ENCODE measurements around the gene COBL.
A peak's percentile ranks its signal among the peaks of the same experiment; 100 is the strongest.

Gene COBL

DNA sequence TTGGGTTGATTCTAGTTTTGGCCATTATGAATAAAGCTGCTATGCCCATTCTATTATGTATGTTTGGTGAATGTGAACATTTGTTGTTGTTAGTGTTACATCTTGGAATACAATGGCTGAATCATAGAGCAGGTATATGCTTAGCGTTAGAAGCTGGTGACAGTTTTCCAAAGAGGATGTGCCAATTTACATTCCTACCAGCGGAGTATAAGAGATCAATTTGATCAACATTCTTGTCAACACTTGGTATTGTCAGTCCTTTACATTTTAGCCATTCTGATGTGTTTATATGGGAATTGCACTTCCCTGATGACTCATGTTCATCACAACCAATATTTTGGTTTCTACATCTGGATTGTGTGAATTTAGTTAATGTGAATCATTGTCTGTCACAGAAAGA, 37.8 kb upstream of the COBL start:
- TF ChIP-seq ELF4 (IDR thresholded peaks at IDR 0.05): no peak
- no peak for TF ChIP-seq SP1 (IDR thresholded peaks at IDR 0.05)
- TF ChIP-seq ZNF384 (IDR thresholded peaks at IDR 0.05): no peak
- TF ChIP-seq HDGF (IDR thresholded peaks at IDR 0.05; ENCODE audit: borderline replicate concordance): no peak
- no peak for TF ChIP-seq CTBP1 (IDR thresholded peaks at IDR 0.05; ENCODE audit: borderline replicate concordance)
- TF ChIP-seq TARDBP (IDR thresholded peaks at IDR 0.05): no peak
- TF ChIP-seq ARNT (IDR thresholded peaks at IDR 0.05): no peak
- no peak for TF ChIP-seq FOXM1 (IDR thresholded peaks at IDR 0.05; ENCODE audit: borderline replicate concordance)
- no peak for TF ChIP-seq FOXA1 (IDR thresholded peaks at IDR 0.05)
- TF ChIP-seq PKNOX1 (IDR thresholded peaks at IDR 0.05): no peak
- no peak for TF ChIP-seq NFRKB (IDR thresholded peaks at IDR 0.05)
- no peak for TF ChIP-seq L3MBTL2 (conservative IDR thresholded peaks at IDR 0.05)
- POLR2A ChIA-PET: no interaction called here
- CTCF ChIA-PET: interaction anchor here (0.6 to 1.5 kb wide), 3 partner anchors 10 to 192 kb away, joined by 3 to 4 read pairs (median 3); no protein-coding TSS in a partner anchor
- no peak for DNase-seq (ENCODE audit: extremely low spot score)

- POLR2A ChIA-PET: no interaction called here
- no peak for TF ChIP-seq CTBP1 (IDR thresholded peaks at IDR 0.05; ENCODE audit: borderline replicate concordance)
- CTCF ChIA-PET: no interaction called here
- peak; percentile 22 for DNase-seq (ENCODE audit: extremely low spot score)
These were observed 35.8 kb upstream of the COBL start for GRCh38 chr7:51352174-51353100.

DNA sequence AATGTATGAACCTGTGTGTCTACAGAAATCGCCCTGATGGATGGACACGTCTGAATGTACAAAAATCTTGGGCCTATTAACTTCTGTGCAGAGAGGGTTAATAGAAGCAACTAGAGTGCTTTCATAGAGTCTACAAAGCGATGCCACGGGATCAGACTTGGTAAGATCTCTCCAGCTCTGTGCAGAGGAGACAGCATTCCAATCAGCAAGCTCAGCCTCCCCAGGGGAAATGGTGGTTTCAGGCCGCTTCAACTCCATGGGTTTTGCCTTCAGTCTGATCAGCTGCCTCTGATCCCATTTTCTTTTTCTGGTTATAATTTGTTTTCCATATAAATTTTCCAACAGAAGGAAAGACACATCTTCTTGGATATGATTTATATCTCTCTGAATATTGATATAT, 35.1 kb upstream of the COBL start:
- no peak for TF ChIP-seq SUZ12 (IDR thresholded peaks at IDR 0.05)
- TF ChIP-seq FOXK2 (IDR thresholded peaks at IDR 0.05): no peak
- no peak for TF ChIP-seq CTBP1 (IDR thresholded peaks at IDR 0.05; ENCODE audit: borderline replicate concordance)
- no peak for TF ChIP-seq LEF1 (IDR thresholded peaks at IDR 0.05; ENCODE audit: borderline replicate concordance)
- TF ChIP-seq ELF4 (IDR thresholded peaks at IDR 0.05): no peak
- TF ChIP-seq L3MBTL2 (conservative IDR thresholded peaks at IDR 0.05): no peak
- no peak for TF ChIP-seq FOXM1 (IDR thresholded peaks at IDR 0.05; ENCODE audit: borderline replicate concordance)
- no peak for TF ChIP-seq NFRKB (IDR thresholded peaks at IDR 0.05)
- no peak for TF ChIP-seq ARNT (IDR thresholded peaks at IDR 0.05)
- TF ChIP-seq FOXA1 (IDR thresholded peaks at IDR 0.05): no peak
- no peak for TF ChIP-seq ZNF384 (IDR thresholded peaks at IDR 0.05)
- no peak for TF ChIP-seq BHLHE40 (IDR thresholded peaks at IDR 0.05; ENCODE audit: borderline replicate concordance)
- TF ChIP-seq SP1 (IDR thresholded peaks at IDR 0.05): no peak
- TF ChIP-seq TARDBP (IDR thresholded peaks at IDR 0.05): no peak
- no peak for TF ChIP-seq HDGF (IDR thresholded peaks at IDR 0.05; ENCODE audit: borderline replicate concordance)
- no peak for TF ChIP-seq PKNOX1 (IDR thresholded peaks at IDR 0.05)
- CTCF ChIA-PET: no interaction called here
- POLR2A ChIA-PET: no interaction called here
- DNase-seq (ENCODE audit: extremely low spot score): no peak

- CTCF ChIA-PET: interaction anchor here (0.9 to 1.1 kb wide), 2 partner anchors 16 to 19 kb away, joined by 4 to 5 read pairs; no protein-coding TSS in a partner anchor
- no peak for TF ChIP-seq HDGF (IDR thresholded peaks at IDR 0.05; ENCODE audit: borderline replicate concordance)
- TF ChIP-seq NFRKB (IDR thresholded peaks at IDR 0.05): no peak
- no peak for TF ChIP-seq ZNF384 (IDR thresholded peaks at IDR 0.05)
- TF ChIP-seq FOXA1 (IDR thresholded peaks at IDR 0.05): no peak
- POLR2A ChIA-PET: no interaction called here
- no peak for DNase-seq (ENCODE audit: extremely low spot score)
These were observed 33.9 kb upstream of the COBL start for GRCh38 chr7:51350546-51350896.

DNA sequence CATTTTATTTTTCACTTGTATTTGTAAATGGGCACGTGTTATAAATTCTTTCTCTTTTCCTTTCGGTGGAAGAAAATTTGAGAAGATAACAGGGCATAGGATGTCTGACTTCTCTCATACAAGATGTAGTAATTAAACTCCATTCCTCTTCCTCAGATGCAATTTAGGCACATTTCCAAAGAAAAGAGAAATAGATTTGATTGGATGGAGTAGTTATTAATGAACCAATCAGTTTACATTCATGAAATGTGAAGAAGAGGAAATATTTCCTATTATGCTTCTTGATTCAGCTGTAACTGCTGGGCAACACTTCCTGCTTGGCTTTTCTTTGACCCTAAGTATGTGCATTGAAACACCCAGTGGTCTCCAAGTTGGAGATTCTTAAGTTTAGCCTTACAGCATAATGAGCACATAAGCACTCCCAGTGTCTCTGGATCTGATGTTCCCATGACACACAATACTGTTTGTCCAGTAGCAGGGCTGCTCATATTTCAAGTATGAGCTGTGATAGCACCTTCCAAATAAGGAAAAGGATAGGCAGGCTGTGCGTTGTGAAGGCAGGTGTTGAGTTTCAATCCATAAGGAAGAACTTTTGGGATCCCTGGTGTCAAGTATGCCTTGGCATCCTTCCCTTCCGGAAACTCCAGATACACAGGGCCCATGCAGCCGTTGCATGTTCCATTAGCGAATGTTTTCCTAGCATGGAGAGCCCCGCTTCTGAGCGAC, 33.4 kb upstream of the COBL start:
- no peak for TF ChIP-seq CTBP1 (IDR thresholded peaks at IDR 0.05; ENCODE audit: borderline replicate concordance)
- ChIA-PET POLR2A (no interaction called here), CTCF (interaction anchor here (0.9 to 1.1 kb wide), 2 partner anchors 17 to 20 kb away, joined by 4 to 5 read pairs; no protein-coding TSS in a partner anchor)
- peak; percentile 39 for DNase-seq (ENCODE audit: extremely low spot score)

DNA sequence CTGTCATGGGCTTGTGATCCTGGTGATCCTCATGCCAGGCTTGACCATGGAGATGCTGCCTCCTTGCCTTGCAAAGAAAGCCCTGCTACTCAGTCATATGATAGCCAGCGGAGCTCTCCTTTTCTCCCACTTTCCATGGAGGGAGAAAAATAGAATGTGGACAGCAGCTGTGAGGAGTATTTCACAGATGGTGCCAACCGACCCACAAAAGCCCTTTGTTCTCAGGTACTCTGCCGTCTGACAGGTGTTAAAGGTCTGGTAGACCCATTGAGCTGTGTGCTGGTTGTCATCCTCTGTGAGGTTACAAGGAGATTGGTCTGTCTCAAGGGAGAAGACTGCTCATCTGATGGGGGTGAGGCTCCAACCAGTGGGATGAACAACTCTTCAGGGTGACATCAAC, 29.5 kb upstream of the COBL start:
- CTCF ChIA-PET: interaction anchor here (0.5 kb wide), 1 partner anchor 26 kb away, joined by 4 read pairs; no protein-coding TSS in a partner anchor
- TF ChIP-seq ELF4 (IDR thresholded peaks at IDR 0.05) (no peak), FOXA1 (IDR thresholded peaks at IDR 0.05) (no peak), NFRKB (IDR thresholded peaks at IDR 0.05) (no peak), FOXK2 (IDR thresholded peaks at IDR 0.05) (no peak), FOXM1 (IDR thresholded peaks at IDR 0.05; ENCODE audit: borderline replicate concordance) (no peak), CTBP1 (IDR thresholded peaks at IDR 0.05; ENCODE audit: borderline replicate concordance) (no peak), SUZ12 (IDR thresholded peaks at IDR 0.05) (no peak), ARNT (IDR thresholded peaks at IDR 0.05) (no peak), LEF1 (IDR thresholded peaks at IDR 0.05; ENCODE audit: borderline replicate concordance) (no peak), PKNOX1 (IDR thresholded peaks at IDR 0.05) (no peak), SP1 (IDR thresholded peaks at IDR 0.05) (no peak), HDGF (IDR thresholded peaks at IDR 0.05; ENCODE audit: borderline replicate concordance) (no peak), TARDBP (IDR thresholded peaks at IDR 0.05) (no peak), BHLHE40 (IDR thresholded peaks at IDR 0.05; ENCODE audit: borderline replicate concordance) (no peak), ZNF384 (IDR thresholded peaks at IDR 0.05) (no peak), L3MBTL2 (conservative IDR thresholded peaks at IDR 0.05) (no peak)
- POLR2A ChIA-PET: no interaction called here
- DNase-seq (ENCODE audit: extremely low spot score): no peak
